ENCODE measurements around the gene OSTC.

- TF ChIP-seq CTCF (IDR thresholded peaks at IDR 0.05) (no peak), POLR2A (IDR thresholded peaks at IDR 0.05) (no peak)
Observed at GRCh38 chr4:108693211-108693610, 42.8 kb downstream of the OSTC start.
